Neural progenitor cell (in vitro differentiated cells): ENCODE data around the gene FTCD.

ENCODE experiments used
- EZH2 ChIP-seq: fragments of 200-600 bp; sonication (generic); IDR thresholded peaks from 2 replicates; pipeline ENCODE4 v1.6.1; 2017; ENCODE audit warnings: antibody characterized with exemption, mild to moderate bottlenecking, moderate library complexity
- EZH2phosphoT487 ChIP-seq: fragments of 200-600 bp; sonication (generic); IDR thresholded peaks from 2 replicates; pipeline ENCODE4 v1.6.1; 2017; ENCODE audit warnings: antibody characterized with exemption
- TF ChIP-seq, protein P1 (sequence below): fragments of 200-600 bp; sonication (generic); IDR thresholded peaks from 2 replicates; pipeline ENCODE4 v1.5.1; 2017; ENCODE audit warnings: antibody characterized with exemption, mild to moderate bottlenecking

DNA sequence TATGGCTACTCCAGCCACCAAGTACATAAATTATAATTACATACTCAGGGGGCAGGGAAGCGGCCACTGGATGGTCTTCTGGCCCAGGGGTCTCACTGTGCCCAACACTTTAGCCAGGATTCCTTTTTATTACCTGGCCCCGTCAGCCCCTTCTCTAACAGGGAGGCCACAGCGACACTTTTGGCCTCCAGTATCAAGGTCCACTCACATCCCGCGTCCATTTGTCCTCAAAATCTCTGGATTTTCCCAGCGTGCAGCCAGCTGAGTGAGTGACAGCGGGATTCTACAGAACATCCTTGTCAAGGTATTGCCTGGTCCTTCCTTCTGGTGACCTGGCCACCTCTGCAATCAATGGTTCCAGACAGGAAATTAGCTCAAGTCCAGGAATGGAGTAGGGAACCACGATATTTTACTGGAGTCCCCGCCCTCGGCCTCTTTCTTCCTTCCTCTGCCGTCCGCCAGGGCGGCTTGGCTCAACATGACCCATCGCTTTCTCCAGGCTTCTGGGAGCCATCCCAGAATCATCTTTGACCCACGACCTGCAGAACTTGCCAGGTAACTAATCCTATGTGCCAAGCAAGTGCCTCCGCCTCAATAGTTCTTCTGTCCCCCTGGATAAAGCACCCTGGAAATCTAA is 60.2 kb downstream of the FTCD start:
- TF ChIP-seq, protein P1, sequence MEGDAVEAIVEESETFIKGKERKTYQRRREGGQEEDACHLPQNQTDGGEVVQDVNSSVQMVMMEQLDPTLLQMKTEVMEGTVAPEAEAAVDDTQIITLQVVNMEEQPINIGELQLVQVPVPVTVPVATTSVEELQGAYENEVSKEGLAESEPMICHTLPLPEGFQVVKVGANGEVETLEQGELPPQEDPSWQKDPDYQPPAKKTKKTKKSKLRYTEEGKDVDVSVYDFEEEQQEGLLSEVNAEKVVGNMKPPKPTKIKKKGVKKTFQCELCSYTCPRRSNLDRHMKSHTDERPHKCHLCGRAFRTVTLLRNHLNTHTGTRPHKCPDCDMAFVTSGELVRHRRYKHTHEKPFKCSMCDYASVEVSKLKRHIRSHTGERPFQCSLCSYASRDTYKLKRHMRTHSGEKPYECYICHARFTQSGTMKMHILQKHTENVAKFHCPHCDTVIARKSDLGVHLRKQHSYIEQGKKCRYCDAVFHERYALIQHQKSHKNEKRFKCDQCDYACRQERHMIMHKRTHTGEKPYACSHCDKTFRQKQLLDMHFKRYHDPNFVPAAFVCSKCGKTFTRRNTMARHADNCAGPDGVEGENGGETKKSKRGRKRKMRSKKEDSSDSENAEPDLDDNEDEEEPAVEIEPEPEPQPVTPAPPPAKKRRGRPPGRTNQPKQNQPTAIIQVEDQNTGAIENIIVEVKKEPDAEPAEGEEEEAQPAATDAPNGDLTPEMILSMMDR: no peak
- TF ChIP-seq EZH2phosphoT487: no peak
- TF ChIP-seq EZH2: no peak
